SK-N-MC (cell line): ENCODE measurements around the gene KRTAP10-9.
"Not testable (repeated sequence)": the region's sequence is repeated elsewhere in the genome, so short reads cannot be mapped to it uniquely, and the experiment has no call there.

Source experiments
- DNase-seq: peaks from one replicate; pipeline ENCODE4 v3.0.0-alpha.2; 2011; ENCODE audit warnings: low read depth, low spot score
- H3K27ac ChIP-seq: fragments of 200-600 bp; sonication (generic); 2 replicates; pipeline ENCODE4 v1.5.1; 2016; ENCODE audit warnings: mixed run types
- H3K36me3 ChIP-seq: fragments of 200-600 bp; sonication (generic); 2 replicates; pipeline ENCODE4 v1.6.1; 2017; ENCODE audit warnings: antibody characterized with exemption, low read length, mixed read lengths; ENCODE audit not compliant: insufficient read depth
- H3K4me3 ChIP-seq: fragments of 200-600 bp; sonication (generic); 2 replicates; pipeline ENCODE4 v1.5.1; 2016
- H3K9ac ChIP-seq: fragments of 200-600 bp; sonication (generic); 2 replicates; pipeline ENCODE4 v1.8.0; 2017; ENCODE audit warnings: mixed run types, mixed read lengths; ENCODE audit not compliant: insufficient read length
- H3K9me3 ChIP-seq: fragments of 200-600 bp; sonication (generic); 2 replicates; pipeline ENCODE4 v1.6.1; 2017; ENCODE audit warnings: low read depth, mild to moderate bottlenecking, antibody characterized with exemption, low read length, moderate library complexity, mixed read lengths
- EZH2 ChIP-seq: fragments of 200-600 bp; sonication (generic); IDR thresholded peaks from one replicate; pipeline ENCODE4 v1.6.1; 2017; ENCODE audit warnings: antibody characterized with exemption
- FOXP2 ChIP-seq: optimal IDR thresholded peaks from 2 replicates; pipeline ENCODE3; 2011; ENCODE audit warnings: mild to moderate bottlenecking, moderate library complexity; ENCODE audit not compliant: insufficient read depth; ENCODE audit errors: extremely low read length, control extremely low read depth
- POLR2AphosphoS5 ChIP-seq: IDR thresholded peaks from 2 replicates; pipeline ENCODE4 v1.6.1; 2012; ENCODE audit warnings: mild to moderate bottlenecking, low read depth, low read length, borderline replicate concordance

Gene KRTAP10-9

DNA sequence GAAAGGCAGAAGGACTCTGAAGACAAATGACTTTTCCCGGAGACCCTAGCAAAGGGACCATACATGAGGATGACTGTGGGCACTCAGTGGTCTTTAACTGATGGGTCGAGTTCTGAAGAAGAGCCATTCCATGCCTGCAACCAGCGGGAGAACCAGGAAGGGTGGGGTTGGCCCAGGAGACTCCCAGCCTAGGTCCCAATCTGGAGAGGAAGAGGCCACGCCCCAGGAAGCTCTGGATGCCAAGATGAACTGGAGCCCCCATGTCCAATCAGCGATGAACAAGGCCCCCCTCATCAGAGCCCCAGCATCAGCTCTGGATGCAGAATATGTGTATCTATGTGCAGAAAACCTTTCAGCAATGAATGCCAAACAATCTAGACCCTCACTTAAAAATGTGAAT lies 13.9 kb downstream of the KRTAP10-9 start:
- peaks cover 10% of the 10 kb centered on the region for H3K36me3 ChIP-seq
- TF ChIP-seq EZH2: no peak
- TF ChIP-seq POLR2AphosphoS5: no peak
- TF ChIP-seq FOXP2: no peak
- peaks cover 6% of the 10 kb centered on the region; the same call in 1 of the 2 replicates for H3K9me3 ChIP-seq
- H3K9ac ChIP-seq: no peak overlapping the region
- H3K4me3 ChIP-seq: no peak overlapping the region
- no peak for DNase-seq
- H3K27ac ChIP-seq: no peak overlapping the region

DNA sequence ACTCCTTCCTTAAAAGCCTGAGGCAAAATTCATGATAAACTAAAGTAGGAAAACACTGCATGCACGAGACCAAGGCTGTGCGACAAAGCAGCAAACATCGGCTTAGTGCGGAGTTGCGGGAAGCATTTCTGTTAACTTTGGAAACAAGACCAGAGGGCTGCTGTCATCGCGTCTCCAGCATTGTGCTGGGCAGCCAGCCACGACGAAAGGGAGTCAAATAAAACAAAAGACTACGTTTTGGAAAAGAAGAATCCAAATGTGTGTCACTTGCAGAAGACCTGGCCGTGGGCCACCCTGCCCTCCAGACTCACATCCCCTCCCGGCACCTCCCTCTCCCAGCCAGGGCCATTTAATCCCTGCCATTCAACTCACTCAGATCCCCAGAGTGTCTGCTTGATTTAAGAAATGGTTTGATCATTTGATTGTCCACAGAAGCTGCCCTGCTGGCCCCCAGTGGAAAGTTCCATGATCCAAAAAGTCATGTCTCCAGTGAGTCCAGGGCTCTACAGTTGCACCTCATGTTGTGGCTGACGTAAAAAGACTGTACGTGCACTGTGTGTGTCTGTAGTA lies 16.9 kb downstream of the KRTAP10-9 start:
- Histone ChIP-seq H3K27ac (no peak overlapping the region), H3K4me3 (no peak overlapping the region), H3K9me3 (peaks cover 6% of the 10 kb centered on the region; the same call in 1 of the 2 replicates), H3K9ac (no peak overlapping the region), H3K36me3 (peaks cover 10% of the 10 kb centered on the region)
- no peak for DNase-seq
- TF ChIP-seq FOXP2: no peak
- no peak for TF ChIP-seq EZH2
- no peak for TF ChIP-seq POLR2AphosphoS5

DNA sequence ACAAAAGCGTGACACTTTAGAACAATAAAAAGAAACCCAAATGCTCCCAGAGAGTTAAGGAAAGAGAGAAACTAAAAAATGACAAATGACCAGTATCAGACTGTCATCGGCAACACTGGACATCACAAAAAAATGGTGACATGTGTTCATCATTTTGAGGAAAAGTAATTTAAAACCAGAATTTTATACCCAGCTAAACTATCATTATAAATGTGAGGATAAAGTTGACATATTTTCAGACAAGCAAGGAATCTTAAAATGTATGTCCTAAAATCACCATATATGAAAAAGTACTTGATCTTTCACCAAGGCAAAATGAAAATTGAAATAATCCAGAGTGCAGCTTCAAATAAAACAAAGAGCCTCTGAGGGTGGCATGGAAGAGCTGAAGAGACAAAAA lies 18.0 kb downstream of the KRTAP10-9 start:
- TF ChIP-seq EZH2: no peak
- TF ChIP-seq POLR2AphosphoS5: no peak
- TF ChIP-seq FOXP2: no peak
- Histone ChIP-seq H3K36me3 (peaks cover 10% of the 10 kb centered on the region), H3K9ac (no peak overlapping the region), H3K9me3 (peaks cover 6% of the 10 kb centered on the region; the same call in 1 of the 2 replicates), H3K4me3 (no peak overlapping the region), H3K27ac (no peak overlapping the region)
- DNase-seq: no peak

DNA sequence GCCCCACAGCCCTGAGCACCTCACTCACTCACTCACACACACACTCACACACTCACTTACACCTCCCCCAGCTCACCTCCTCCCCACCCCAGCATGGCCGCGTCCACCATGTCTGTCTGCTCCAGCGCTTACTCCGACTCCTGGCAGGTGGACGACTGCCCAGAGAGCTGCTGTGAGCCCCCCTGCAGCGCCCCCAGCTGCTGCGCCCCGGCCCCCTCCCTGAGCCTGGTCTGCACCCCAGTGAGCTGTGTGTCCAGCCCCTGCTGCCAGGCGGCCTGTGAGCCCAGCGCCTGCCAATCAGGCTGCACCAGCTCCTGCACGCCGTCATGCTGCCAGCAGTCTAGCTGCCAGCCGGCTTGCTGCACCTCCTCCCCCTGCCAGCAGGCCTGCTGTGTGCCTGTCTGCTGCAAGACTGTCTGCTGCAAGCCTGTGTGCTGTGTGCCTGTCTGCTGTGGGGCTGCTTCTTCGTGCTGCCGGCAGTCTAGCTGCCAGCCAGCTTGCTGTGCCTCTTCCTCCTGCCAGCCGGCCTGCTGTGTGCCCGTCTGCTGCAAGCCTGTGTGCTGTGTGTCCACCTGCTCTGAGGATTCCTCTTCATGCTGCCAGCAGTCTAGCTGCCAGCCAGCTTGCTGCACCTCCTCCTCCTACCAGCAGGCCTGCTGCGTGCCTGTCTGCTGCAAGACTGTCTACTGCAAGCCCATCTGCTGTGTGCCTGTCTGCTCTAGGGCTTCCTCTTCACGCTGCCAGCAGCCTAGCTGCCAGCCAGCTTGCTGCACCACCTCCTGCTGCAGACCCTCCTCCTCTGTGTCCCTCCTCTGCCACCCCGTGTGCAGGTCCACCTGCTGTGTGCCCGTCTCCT lies 19.7 kb downstream of the KRTAP10-9 start, which contains the start of gene KRTAP10-11:
Gene KRTAP10-11 (plus strand): TSS at position 49 of the 856 bp plus-strand sequence. CDS start 45 bp downstream, at position 94.
- H3K9ac ChIP-seq, DNase-seq: not testable (repeated sequence)

DNA sequence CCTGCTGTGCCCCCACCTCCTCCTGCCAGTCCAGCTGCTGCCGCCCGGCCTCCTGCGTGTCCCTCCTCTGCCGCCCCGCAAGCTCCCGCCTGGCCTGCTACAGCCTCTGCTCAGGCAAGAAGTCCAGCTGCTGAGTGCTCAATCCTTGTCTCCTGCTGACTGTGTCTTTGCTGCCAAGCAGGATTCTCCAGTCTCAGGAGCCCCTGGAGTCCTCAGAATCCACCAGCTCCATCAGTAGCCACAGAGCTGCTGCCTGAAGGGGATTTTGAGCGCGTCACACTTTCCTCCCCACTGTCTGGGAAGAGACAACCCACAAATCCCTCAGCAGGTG lies 20.3 kb downstream of the KRTAP10-9 start:
- no peak for DNase-seq
- no peak for TF ChIP-seq FOXP2
- no peak for TF ChIP-seq POLR2AphosphoS5
- TF ChIP-seq EZH2: no peak
- no peak overlapping the region for H3K9ac ChIP-seq
- peaks cover 6% of the 10 kb centered on the region; the same call in 1 of the 2 replicates for H3K9me3 ChIP-seq
- peak overlapping the region; percentile 64; the same call in 1 of the 2 replicates for H3K27ac ChIP-seq
- H3K4me3 ChIP-seq: no peak overlapping the region
- peaks cover 10% of the 10 kb centered on the region for H3K36me3 ChIP-seq

More for the DNA sequence above, 19.7 kb downstream of the KRTAP10-9 start, which contains the start of gene KRTAP10-11:
- H3K36me3 ChIP-seq, H3K4me3 ChIP-seq, H3K9me3 ChIP-seq: not testable (repeated sequence)
- H3K27ac ChIP-seq: peak within 1 kb of the TSS; percentile 64; the same call in 1 of the 2 replicates

DNA sequence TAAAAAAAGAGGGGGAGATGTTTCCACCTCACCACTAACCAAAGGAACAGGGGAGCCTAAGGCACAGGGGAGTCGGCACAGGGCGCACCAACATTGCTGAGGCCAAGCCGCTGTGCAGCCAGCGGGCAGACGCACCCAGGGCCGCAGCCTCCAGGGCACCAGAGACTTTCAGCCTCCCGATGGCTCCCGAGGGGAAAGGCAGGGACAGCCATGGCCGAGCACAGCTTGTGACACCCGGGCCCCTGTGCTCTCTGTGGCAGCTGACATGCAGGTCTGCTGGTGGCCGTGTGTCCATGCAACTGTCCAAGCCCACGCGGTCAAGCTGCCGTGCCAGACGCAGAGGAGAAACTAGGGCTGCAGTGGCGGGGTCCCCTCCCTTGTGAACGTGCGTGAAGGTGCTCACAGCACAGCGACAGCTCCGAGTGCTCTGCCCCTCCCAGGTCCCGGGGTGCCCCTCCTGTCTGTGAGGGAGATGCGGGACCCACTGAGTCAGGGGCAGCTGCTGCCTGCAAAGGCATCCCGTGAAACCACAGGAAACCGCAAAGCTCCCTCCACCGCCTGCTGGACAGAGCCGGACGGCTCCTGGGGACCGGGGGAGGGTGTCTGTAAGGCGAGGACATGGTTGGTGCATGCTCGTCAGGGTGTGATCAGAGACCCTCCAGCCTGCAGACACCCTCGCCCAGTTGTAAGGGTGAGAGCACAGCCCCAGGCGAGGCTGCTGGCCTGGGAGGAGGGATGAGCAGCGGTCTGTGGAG lies 21.8 kb downstream of the KRTAP10-9 start:
- Histone ChIP-seq H3K9ac (no peak overlapping the region), H3K4me3 (no peak overlapping the region), H3K27ac (no peak overlapping the region), H3K36me3 (peaks cover 10% of the 10 kb centered on the region), H3K9me3 (peaks cover 6% of the 10 kb centered on the region; the same call in 1 of the 2 replicates)
- no peak for DNase-seq
- TF ChIP-seq POLR2AphosphoS5 (no peak), EZH2 (no peak), FOXP2 (no peak)

DNA sequence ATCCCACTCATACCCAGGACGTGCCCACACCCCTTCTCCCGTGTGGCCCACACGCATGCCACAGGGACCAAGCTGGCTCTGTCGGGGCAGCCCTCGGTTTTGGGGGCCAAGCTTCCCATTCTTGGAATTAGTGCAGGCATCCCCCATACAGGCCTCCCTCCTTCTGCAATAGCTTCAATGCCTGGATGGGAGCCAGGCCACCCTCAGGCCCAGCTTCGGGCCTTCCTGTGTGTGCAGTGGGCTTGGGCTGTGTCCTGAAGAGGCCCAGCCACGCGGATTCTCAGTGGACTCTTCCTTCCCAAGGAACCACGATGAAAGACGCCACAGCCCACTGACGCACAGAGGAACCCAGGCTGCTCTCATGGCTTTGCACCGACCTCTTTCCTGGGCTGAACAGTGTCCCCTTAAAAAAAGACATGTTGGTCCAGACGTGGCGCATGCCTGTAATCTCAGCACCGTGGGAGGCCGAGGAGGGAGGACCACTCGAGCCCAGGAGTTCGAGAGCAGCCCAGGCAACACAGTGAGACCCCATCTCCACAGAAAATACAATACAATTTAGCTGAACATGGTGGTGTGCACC lies 22.7 kb downstream of the KRTAP10-9 start:
- TF ChIP-seq FOXP2 (no peak), EZH2 (no peak), POLR2AphosphoS5 (no peak)
- peaks cover 2% of the 10 kb centered on the region; the same call in 1 of the 2 replicates for H3K9me3 ChIP-seq
- no peak overlapping the region for H3K27ac ChIP-seq
- no peak overlapping the region for H3K4me3 ChIP-seq
- peaks cover 3% of the 10 kb centered on the region for H3K36me3 ChIP-seq
- DNase-seq: no peak
- H3K9ac ChIP-seq: no peak overlapping the region

DNA sequence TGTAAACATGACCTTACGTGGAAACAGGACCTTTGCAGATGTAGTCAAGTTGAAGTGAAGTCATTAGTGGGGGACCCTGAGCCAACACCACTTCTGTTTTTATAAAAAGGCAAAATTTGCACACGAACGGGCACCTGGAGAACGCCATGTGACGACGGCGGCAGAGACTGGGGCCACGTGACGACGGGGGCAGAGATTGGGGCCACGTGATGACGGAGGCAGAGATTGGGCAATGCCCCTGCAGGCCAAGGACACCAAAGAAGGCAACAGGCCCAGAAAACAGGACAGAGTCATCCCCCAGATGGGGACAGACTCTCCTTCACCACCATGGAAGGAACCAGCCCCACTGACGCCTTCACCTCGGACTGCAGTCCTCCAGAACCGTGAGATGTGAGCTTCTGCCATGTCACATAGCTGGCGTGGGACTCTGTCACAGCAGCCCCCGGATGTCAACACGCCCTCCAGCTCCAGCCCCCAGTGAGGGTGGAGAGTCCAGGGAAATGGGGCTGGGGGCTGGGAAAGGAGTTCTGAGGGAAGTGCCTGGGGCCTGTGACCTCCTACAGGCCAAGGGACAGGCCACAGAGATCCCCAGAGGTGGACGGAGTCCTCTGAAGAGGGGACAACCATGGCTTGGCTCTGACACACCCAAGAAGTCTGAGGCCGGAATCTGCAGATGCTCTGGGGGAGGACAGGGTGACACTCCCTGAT lies 23.5 kb downstream of the KRTAP10-9 start:
- Histone ChIP-seq H3K4me3 (no peak overlapping the region), H3K27ac (no peak overlapping the region), H3K9me3 (no peaks in the 10 kb centered on the region; the same call in 1 of the 2 replicates), H3K9ac (no peak overlapping the region), H3K36me3 (no peaks in the 10 kb centered on the region; the same call in 1 of the 2 replicates)
- DNase-seq: no peak
- TF ChIP-seq FOXP2: no peak
- TF ChIP-seq POLR2AphosphoS5: no peak
- no peak for TF ChIP-seq EZH2
